ENCODE measurements around the gene DNAH8.
A peak's percentile ranks its signal among the peaks of the same experiment; 100 is the strongest.

Gene DNAH8

DNA sequence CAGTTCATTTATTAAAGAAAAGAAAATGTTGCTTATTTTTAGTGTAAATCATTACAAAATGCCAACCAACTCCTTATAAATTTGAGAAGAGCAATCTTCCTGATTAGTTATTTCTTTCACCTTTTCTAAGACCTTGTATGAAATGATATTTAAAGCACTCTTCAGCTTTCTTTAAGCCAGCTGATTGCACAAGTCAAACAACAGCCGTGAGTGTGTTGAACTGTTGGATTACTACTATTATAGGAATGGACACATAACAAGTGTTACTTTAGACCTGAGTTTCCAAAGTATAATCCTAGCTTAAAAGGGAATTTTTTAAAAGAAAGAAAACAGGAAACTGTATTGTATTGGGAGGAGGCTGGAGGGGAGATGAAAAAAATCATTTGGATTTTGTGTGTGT is 306.7 kb downstream of the DNAH8 start:
- no peak for DNase-seq
- TF ChIP-seq GATA1 (IDR thresholded peaks at IDR 0.05; ENCODE audit: low read depth, low read length) (no peak), POLR2A (IDR thresholded peaks at IDR 0.05; ENCODE audit: low read length) (no peak)

DNA sequence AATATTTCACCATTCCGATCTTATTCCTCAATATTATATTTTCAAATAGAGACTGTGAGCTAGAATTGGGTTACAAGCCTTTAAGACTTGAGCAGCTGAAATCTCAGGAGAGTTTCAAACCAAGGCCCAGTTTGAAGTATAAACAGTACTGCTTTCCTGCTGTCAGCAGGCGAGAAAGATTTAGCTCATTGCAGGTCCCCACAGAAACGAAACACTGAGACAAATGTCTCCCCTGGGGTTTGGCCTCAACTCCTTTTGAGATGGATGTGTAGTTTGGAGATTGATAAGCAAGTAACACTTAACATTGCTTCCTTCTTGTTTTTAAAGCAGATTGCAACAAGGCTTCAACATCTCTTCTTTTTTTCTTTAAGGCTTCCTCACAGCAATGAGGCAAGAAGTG is 311.1 kb downstream of the DNAH8 start:
- no peak for DNase-seq
- TF ChIP-seq GATA1 (IDR thresholded peaks at IDR 0.05; ENCODE audit: low read depth, low read length), result no peak
- TF ChIP-seq POLR2A (IDR thresholded peaks at IDR 0.05; ENCODE audit: low read length), result no peak

DNA sequence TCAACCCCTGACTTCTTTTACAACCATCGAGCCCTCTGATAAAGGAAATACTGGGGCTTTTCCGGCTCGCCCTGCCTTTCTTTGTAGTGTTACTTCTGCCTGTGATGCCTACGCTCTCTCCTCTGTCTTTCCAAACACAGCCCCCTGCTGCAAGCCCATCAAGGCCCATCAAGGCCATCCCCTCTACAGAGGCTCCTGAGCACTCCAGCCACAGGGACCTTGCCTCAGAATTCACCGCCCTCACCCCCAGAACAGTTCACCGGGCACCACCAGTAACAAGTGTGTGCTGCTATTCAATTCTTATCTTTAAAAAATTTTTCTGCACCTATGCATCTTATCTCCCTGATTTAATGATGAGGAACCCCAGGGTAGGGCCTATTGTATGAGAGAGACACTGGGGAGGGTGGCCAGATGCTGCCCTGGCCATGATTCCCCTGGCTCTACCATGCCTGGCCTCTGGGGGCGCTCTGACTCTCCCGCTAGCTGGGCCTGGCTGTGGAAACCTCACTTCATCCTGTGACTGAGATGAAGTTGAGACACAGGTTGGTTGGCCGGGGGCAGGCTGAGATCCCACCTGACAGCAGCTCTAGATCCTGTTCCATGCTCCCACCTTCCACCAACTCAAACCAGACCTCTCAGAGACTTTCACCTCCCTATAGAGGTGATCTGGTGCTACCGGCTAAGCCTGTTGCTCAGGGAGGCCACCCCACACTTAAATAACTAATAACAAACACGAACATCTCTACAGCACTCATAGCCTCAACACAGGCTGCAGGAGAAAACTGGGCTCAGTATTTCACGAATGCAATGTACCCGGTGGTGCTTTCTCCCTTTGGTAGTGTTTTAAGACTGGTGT is 314.3 kb downstream of the DNAH8 start:
- TF ChIP-seq POLR2A (IDR thresholded peaks at IDR 0.05; ENCODE audit: low read length), result no peak
- no peak for TF ChIP-seq GATA1 (IDR thresholded peaks at IDR 0.05; ENCODE audit: low read depth, low read length)
- DNase-seq, result peak; percentile 23 to 47

DNA sequence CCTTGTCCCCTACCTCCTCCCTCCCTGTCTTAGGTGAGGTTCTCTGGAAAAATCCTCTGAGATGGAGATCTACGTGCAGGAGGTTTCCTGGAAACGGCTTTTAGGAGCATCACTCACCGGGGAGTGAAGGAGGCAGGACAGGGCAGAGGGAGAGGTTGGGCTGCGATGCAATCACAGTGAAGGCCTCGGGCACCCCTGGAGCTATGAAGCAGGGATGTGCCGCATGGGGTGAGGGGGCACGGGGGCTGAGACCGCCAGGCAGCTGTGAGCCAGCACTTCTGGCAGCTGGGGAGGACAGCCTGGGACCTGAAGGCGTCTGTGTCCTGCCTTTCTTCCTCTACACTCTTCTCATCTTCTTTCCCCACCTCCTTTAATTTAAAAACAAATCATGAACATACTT is 320.6 kb downstream of the DNAH8 start:
- DNase-seq, result no peak
- no peak for TF ChIP-seq POLR2A (IDR thresholded peaks at IDR 0.05; ENCODE audit: low read length)
- no peak for TF ChIP-seq GATA1 (IDR thresholded peaks at IDR 0.05; ENCODE audit: low read depth, low read length)

DNA sequence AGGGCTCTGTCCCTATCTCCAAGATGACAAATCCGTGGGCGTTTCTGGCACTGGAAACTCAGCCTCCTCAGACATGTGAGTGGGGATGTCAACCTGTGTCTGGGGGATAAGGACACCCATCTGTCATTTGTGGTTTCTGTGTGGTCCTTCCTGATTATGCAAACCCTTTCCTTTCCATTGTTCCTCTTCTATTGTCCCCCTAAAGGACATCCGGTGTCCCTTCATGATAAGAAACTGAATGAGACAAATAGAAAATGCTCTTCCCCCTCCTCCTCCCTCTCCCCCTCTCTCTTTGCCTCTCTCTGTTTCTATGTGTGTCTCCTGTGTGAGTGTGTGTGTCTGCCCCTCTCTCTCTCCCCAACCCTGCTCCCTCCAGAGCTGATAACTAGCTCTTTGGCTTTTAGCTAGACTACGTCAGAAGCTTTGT is 322.0 kb downstream of the DNAH8 start:
- TF ChIP-seq GATA1 (IDR thresholded peaks at IDR 0.05; ENCODE audit: low read depth, low read length) (no peak), POLR2A (IDR thresholded peaks at IDR 0.05; ENCODE audit: low read length) (no peak)
- DNase-seq, result peak in 1 of 2 experiments; percentile 12

DNA sequence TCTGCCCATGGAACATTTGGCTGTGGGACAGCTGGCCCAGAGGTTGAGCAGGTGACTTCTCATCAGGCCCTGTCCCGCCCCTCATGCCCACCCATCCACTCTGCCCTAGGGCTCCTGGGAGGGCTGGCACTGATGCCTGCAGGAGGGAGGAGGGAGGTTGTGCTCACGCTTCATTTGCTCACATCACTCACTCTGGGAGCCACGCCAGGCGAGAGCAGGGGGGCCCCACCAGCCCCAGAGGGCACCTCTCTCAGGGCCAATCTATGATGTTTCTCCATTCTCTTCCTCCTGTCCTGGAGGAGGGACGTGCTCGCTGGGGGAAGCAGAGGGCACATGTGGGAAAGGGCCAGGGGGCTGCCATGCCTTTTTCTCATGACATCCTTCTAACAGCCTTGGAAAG is 322.6 kb downstream of the DNAH8 start:
- TF ChIP-seq GATA1 (IDR thresholded peaks at IDR 0.05; ENCODE audit: low read depth, low read length), result no peak
- TF ChIP-seq POLR2A (IDR thresholded peaks at IDR 0.05; ENCODE audit: low read length), result no peak
- no peak for DNase-seq

DNA sequence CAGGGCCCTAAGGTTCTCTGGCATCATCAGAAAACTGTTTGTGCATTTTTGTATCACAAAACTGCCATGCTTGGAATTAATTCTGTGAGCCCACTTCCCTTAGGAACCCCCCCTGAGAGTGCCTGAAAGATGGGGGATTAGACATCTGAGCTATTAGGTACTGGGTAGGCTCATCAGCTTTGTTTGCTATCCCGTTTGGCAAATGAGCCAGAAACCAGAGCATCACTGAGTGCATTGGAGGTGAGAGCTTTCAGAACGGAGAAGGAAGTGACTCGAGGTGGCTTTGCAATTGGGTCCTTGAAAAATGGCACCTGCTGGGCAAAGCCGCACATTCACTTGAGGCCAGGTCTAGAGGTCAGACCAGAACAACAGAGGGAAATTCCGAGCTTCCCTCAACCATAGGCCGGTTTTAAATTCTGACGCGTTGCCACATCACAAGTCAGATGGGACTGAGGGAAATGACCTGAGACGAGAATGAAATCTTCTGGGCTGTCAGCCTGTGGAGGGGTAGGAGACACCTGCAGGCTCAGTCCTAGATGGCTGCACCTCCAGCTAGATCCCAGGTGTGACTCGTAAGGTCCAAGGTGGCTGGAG is 325.1 kb downstream of the DNAH8 start:
- no peak for DNase-seq
- TF ChIP-seq POLR2A (IDR thresholded peaks at IDR 0.05; ENCODE audit: low read length), result no peak
- TF ChIP-seq GATA1 (IDR thresholded peaks at IDR 0.05; ENCODE audit: low read depth, low read length), result no peak

DNA sequence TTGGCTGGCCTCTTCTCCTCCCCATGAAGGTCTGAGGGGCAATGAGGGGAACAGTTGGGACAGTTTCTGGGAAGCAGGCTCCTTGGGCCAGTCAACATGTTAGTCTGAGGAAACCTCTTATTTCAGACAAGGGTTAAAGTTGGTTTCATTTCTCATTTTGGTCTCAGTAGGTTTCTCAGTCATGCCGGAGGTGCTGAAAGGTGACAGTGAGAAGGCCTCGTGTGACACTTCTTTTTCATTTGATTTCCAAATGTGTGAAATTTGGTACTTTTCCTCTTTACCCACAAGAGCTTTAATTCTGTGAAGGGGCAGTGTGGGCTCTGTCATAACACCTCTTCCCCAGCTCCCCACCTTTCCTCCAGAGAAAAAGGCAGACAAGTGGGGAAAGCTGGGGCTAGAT is 326.0 kb downstream of the DNAH8 start:
- DNase-seq, result no peak
- TF ChIP-seq GATA1 (IDR thresholded peaks at IDR 0.05; ENCODE audit: low read depth, low read length) (no peak), POLR2A (IDR thresholded peaks at IDR 0.05; ENCODE audit: low read length) (no peak)

DNA sequence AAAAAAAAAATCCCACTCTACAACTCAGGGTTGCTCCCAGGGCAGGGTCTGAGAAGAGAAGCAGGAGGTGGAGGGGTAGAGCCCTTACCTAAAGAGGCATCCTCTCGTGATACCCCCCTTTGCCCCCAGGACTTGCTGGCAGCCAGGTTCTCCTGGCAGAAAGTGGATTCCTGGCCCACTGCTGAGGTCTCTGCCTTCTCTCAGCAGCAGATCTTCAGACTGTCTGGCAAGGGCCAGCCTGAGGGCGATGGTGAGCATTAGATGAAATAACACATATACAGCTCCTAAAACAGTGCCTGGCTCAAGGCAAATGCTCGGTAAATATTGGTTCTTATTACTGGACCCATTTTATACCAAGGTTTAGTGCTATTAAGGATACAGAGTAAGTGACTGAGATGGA is 328.7 kb downstream of the DNAH8 start:
- no peak for DNase-seq
- TF ChIP-seq POLR2A (IDR thresholded peaks at IDR 0.05; ENCODE audit: low read length) (no peak), GATA1 (IDR thresholded peaks at IDR 0.05; ENCODE audit: low read depth, low read length) (no peak)

DNA sequence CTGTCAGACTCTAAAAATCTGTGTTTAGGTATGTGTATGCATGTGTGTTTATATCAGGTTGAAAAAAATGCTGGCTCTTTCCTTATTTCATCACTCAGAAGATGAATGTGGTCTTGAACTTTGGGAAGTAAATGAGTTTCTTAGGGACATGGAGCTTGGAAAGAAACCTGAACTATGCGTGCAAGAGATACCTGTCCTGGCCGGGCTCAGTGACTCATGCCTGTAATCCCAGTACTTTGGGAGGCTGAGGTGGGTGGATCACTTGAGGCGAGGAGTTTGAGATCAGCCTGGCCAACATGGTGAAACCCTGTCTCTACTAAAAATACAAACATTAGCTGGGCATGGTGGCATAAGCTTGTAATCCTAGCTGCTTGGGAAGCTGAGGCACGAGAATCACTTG is 329.1 kb downstream of the DNAH8 start:
- no peak for TF ChIP-seq POLR2A (IDR thresholded peaks at IDR 0.05; ENCODE audit: low read length)
- TF ChIP-seq GATA1 (IDR thresholded peaks at IDR 0.05; ENCODE audit: low read depth, low read length), result no peak
- DNase-seq, result no peak

DNA sequence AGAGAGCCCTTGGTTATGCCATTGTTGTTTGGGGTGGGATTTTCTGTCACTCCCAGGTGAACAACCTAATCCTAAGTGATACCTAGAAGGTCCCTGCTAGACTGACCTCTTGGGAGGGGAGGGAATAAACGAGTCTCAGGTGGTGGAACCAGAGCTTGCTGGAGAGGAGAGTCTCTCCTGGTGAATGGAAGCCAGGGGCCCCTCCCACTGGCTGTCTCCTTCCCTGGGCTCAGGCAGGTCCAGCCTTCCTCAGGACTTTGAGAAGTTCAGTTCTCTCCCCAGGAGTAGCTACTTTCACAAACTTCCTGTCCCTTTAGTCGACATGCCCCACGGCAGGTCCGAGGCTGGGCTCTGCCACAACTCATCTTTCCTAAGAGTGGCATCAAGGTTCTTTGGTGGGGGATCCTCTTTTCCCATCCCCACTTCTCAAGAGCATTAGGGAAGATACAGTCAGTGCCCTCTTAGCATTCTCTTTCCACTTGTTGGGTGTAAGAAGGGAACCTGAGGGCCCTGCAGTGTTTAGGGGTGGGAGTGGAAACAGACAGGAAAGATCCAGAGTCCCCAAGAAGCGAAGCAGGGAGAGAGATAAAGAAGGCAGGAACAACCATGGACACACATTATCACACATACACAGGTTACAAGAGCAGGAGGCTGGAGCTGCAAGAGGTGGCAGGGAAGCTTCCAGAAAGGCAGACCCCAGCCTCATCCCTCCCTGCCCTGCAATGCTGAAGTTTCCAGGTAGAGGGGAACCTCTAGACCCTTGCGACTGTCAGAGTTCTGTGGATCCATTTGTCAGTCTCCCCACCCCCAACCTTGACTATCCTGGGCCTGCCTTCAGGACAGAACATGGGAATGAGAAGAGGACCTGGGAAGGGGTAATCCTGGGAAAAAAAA is 332.6 kb downstream of the DNAH8 start:
- TF ChIP-seq GATA1 (IDR thresholded peaks at IDR 0.05; ENCODE audit: low read depth, low read length), result no peak
- TF ChIP-seq POLR2A (IDR thresholded peaks at IDR 0.05; ENCODE audit: low read length), result no peak
- no peak for DNase-seq

DNA sequence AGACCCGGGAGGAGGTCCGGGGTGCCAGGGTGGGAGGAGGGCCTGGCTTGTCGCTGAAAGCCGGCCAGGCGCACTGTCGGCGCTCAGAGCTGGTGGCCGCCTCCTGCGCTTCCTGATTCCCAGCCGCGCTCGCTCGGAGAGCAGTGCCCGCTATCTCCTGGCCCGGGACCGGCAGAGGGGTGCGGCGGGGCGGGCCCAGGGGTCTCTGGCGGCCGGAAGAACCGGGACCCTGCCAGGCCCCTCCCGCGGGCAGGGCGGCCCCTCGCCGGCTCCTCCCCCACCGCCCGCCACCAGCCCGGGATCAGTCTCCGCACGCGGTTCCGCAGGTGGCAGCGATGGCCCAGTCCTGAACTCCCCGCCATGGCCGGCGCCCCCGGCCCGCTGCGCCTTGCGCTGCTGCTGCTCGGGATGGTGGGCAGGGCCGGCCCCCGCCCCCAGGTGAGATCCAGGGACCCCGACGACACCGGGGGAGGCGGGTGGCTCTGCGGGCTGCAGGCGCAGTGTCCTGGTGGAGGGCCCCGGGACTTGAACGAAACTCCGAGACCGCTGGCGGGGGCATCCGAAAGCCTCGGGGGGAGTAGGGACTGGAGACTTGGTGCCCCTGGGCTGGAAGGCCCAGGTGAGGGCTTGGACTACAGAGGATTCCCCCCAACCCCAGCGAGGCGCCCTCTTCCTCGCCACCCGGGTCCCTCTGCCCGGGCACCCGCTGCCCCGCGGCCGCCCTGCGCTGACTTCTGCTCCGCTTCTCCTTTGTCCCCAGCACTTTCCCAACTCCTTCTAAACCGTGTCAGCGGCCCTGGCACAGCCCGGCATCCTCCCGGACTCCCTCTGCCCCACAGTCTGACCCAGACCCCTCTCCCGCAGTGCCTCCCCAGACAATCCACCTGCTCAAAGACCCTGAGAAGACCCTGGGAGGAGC is 333.6 kb downstream of the DNAH8 start, which contains the start of gene GLP1R:
Gene GLP1R (plus strand): TSS at position 301 of the 919 bp plus-strand sequence. CDS start 60 bp downstream, at position 361.
- TF ChIP-seq POLR2A (IDR thresholded peaks at IDR 0.05; ENCODE audit: low read length) (no peak), GATA1 (IDR thresholded peaks at IDR 0.05; ENCODE audit: low read depth, low read length) (no peak)
- DNase-seq, result no peak
